ENCODE measurements around the gene GBP1.
"Not testable (repeated sequence)": the region's sequence is repeated elsewhere in the genome, so short reads cannot be mapped to it uniquely, and the experiment has no call there.

The GBP1 gene

DNA sequence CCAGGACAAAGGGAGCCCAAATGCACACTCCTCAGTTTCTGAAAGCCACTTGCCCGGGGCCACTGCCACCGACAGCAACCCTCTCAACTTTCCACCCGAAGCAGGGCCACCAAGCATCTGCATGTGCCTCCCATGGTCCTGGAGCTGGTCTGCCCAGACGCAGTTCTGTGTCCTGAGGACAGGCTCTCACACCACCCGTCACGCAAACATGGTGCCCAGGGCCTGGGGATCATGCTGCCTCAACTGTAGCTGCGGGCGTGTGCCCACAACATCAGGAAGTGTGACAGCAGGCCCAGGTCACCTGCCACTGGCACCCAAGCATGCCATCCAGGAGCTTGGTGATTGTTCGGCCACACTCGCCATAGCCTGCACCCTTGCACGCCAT lies 14.4 kb downstream of the GBP1 start:
- no peak for DNase-seq

DNA sequence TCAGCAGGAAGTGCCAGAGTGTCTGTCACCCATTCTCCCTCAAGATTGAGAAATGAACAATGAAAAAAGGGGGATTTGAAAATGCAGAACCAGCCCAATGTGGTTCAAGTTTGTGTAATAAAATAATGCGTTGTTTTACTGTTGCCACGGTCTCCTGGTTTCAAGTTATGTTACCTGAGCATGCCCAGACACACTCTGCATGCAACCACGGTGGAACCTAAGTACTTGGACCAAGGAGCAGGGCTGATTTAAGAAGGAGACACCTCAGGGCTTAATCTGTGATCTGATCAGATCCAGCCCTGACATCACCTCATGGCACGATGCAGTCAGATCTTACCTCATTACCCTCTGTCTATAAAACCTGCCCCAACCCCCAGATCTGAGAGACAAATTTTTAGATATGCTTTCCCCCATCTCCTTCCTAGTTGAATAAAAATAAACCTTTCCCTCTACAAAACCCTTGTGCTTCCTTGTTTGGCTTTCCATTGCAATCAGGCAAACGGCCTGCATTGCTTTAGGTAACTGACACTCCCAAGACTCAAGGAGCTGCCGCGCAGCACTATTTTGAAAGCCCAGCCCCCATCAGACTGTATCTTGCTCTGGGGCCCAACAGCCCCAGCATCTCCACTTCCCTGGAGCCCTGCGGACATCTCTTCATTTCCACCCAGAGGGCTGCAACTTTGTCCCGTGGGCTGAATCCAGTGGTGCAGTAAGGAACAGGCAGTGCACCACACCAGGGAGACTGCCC lies 14.9 kb downstream of the GBP1 start:
- not testable (repeated sequence) for DNase-seq

DNA sequence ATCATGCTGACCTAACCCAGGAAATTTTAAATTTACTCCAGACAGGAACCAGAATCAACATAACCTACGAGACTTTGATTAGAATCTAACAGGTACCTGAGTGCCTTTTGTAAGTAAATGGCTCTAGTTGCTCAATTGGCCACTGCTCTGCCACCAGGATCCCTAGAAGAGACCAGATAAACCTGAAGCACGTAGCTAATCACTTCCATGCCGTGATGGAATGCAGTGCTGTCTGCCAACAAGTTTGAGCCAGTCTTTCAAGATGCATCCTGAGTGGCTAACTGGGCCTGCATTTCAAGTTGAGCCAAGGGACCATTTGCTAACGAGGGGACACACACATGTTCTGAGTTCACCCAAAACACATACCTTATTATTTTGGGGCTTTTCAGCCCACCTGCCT lies 15.8 kb downstream of the GBP1 start:
- DNase-seq, result not testable (repeated sequence)

DNA sequence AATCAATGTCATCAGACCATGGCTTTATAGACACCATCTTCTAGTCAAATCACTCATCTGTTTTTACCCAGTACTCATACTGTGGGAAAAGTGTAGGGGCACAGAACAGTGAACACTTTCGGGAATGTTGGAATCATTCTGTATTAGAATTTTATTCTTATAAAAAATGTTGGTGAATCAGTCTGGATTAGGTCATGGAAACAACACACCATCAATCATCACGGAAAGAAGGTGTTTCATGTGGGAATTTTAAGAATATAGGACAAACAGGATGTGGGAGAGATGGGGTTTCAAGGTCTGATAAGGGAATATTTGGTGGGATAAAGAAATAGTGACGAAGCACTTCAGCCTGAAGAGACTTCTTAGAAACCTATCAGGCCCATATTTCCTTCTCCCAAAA lies 17.3 kb downstream of the GBP1 start:
- no peak for DNase-seq

DNA sequence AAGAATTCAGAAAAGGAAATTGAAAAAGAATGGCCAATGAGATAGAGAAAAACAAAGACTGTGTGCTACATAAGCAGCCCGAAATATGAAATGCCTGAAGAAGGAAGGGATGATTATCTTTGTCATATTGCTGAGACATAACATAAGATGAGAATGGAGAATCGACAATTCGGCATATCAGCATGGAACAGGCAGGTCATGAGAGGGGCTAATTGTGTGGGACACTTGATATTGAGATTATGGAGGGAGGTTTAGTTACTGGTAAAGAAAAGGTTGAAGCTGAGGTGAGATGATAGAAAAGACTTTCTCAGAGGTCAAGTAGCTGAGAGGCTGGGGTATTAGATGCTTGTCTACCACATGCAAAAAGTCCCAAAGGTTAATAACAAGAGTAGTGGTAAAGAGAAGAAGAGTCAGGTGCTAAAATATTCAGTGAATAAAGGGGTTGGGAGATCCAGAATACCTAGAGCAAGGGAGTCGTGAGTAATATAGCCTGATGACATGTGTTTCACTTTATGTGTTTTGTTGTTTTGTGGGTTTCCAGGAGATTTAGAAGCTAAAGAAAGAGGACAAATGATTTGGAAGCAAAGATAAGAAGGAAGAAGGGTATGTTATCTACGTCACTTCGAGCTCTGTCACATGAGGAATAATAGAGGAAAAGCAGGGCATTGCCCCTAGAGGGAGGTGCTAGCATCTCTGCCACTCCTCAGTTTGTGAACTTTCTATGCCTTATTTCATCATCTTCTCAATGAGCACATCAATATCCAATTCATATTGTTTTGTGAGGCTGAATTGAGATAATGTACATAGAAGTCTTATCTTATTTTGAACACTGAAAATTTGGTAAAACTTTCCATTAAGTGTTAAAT lies 18.5 kb downstream of the GBP1 start:
- not testable (repeated sequence) for DNase-seq

DNA sequence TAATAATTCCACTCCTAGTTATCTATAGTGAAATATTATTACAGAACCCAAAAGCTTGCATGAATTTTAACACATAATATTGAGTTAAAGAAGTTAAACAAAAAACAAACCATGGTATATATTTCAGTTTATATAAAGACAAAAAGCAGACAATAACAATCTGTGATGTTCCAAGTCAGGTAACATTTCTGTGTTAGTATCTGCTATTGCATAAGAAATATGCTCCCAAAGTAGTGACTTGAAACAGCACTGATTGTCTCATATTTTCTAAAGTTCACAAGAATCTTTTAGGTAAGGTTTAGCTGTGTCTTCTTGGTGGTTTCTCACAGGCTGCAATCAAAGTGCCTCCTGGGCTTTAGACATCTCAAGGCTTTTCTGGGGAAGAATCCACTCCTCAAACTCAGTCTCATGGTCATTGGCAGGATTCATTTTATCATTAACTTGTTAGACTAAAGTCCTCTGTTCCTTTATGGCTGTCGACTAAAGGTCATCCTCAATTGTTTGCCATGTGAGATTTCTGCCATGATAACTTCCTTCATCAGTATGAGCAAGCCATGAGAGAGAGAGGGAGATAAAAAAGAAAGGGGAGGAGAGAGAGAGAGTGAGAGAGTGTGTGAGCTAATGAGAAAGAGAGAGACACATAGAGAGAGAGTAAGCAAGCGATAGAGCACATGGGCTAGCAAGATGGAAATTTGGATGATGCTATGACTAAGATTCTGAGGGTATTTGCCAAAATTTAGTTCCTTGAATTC lies 19.9 kb downstream of the GBP1 start:
- DNase-seq, result no peak

DNA sequence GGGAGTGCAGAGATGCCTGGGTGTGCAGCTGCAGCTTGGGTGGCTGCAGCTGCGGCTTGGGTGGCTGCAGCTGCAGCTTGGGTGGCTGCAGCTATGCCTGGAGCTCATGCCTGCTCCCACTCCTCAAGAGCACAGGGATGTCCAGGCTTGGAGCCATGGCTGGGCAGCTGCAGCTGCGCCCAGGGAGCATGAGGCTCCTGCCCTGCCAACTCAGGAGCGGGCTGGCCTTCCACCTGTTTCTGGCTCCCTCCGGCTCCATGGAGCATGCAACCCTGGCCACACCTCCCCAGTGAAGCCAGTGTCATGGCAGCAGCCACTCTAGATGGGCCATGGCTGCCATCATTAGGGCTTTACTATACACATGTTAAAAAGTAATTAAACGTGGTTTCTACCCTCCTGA lies 21.1 kb downstream of the GBP1 start:
- no peak for DNase-seq

DNA sequence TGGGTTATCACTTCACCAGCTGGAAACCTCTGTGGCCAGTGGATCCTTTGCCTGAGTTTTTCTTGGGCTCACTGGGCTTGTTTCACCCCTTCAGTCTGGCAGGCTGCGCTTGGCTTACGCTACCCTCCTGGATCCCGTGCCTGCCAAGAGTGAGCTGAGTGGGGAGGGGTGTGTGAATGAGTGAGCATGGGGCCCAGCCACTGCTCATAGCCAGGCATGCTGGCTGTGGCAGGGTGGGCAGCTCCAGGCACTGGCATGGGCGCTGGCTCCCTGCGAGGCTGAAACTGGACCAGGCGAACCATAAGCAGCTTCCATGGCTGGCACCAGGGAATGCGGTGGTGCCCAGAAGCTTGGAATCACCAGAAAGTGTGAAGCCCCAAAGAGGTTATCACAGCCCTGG lies 22.5 kb downstream of the GBP1 start:
- no peak for DNase-seq

DNA sequence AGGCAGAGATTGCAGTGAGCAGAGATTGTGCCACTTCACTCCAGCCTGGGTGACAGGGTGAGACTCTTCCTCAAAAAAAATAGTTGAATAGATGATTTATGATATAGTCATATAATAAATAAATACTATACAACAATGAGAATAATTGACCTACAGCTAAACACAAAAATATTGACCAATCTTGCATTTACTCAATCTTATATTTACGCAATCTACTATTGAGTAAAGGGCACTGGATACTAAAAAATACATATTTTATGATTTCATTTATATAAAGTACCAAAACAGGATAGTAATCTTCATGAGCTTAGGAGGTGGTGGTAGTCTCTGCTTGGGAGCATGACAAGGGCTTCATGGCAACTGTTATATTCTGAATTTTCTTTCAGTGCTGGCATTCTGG lies 23.3 kb downstream of the GBP1 start:
- no peak for DNase-seq

DNA sequence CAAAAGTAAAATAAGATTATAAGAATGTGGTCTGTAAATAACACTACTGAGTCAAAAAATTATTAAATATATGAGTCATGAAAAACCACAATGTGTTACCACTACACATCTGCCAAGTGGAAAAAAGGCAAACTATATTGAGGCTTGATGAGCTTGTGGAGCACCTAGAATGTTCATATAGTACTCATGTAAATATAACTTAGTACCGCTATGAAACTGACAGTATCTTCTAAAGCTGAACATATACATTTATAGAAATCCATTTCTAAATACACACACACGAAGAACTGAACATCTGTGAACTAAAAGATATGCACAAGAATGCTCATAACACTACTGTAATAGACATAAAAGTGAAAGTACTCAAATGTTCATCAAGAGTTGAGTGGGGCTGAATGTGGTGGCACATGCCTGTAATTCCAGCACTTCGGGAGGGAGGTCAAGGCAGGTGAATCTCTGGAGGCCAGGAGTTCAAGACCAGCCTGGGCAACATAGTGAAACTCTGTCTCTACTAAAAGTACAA lies 23.8 kb downstream of the GBP1 start:
- no peak for DNase-seq

DNA sequence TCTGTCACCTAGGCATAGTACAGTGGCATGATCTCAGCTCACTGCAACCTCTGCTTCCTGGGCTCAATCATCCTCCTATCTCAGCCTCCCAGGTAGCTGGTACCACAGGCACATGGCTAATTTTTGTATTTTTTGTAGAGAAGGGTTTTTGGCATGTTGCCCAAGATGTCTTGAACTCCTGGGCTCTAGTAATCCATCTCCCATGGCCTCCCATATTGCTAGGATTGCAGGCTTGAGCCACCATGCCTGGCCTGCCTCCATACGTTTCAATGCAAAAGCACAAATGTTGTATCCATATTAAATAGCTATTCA lies 24.7 kb downstream of the GBP1 start:
- DNase-seq, result no peak

DNA sequence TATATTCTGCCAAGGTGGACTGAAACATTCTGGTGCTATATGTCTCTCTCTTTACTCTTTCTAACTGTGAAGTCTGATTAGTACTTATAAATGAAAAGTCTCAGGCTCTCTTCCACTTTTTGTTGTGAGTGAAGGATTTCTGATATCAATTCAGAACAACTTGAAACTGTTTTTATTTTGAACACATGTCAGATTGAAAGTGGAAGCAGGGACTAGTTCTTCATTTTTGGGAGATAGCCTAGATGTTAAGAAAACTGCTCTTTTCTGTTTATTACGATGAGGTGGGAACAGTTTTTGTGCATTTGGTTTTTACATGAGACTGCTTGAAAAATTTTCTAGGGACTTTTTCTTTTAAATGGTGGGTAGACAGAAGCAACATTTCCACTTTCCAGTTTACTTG lies 27.8 kb downstream of the GBP1 start:
- DNase-seq, result no peak

DNA sequence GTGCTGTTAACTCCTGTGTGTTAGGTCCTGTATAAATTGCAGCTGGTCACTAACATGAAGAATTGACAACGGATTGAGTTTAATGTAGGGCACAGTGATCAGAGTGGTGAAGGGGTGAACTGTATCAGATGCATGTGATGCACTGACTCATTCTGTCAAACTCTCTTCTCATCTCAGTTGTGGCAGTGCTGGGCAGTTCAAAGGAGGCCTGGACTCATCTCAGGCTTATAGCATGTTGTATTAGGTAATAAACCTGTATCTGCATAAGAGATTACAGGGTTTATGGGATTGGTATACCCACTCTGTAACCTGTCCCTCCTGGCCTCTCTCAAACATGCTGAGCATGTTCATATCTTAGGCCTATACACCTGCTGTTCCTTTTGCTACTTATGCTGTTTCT lies 29.9 kb downstream of the GBP1 start:
- DNase-seq, result no peak

DNA sequence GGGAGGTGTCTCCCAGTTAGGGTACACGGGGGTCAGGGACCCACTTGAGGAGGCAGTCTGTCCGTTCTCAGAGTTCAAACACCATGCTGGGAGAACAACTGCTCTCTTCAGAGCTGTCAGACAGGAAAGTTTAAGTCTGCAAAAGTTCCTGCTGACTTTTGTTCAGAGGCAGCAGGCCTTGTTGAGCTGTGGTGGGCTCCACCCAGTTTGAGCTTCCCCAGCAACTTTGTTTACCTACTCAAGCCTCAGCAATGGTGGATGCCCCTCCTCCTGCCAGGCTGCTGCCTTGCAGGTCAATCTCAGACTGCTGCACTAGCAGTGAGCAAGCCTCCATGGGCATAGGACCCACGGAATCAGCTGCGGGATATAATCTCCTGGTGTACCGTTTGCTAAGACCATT lies 31.0 kb downstream of the GBP1 start:
- DNase-seq, result not testable (repeated sequence)

DNA sequence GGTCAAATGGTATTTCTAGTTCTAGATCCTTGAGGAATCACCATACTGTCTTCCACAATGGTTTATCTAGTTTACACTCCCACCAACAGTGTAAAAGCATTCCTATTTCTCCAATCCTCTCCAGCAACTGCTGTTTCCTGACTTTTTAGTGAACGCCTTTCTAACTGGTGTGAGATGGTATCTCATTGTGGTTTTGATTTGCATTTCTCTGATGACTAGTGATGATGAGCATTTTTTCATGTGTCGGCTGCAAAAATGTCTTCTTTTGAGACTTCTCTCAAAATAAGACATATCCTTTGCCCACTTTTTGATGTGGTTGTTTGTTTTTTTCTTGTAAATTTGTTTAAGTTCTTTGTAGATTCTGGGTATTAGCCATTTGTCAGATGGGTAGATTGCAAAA lies 36.0 kb downstream of the GBP1 start:
- not testable (repeated sequence) for DNase-seq

DNA sequence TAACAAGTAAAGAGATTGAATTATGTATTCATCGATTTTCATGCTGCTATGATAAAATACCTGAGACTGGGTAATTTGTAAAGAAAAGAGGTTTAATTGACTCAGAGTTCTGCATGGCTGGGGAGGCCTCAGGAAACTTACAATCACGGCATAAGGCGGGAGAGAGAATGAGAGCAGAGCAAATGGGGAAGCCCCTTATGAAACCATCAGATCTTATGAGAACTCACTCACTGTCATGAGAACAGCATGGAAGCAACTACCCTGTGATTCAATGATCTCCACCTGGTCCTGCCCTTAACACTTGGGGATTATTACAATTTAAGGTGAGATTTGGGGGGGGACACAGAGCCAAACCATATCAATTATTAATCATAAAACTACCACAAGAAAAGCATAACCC lies 39.1 kb downstream of the GBP1 start:
- no peak for DNase-seq

DNA sequence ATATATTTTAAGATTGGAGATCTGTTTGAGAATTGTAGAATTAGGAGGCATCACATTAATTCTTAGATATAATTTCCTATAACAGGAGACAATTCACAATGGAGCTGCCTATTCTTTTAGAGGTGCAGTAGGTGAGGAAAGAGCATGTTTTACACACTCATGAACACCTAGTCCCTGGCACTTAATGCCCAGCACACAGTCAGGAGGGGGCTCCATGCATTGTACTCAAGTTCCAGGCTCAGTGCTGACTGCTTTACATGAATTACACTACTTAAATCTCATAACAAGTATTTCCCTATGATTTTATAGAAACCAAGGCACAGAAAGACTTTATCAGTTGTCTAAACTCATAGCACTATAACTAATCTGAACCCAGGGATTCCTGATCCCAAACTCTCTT lies 42.0 kb downstream of the GBP1 start:
- no peak for DNase-seq

DNA sequence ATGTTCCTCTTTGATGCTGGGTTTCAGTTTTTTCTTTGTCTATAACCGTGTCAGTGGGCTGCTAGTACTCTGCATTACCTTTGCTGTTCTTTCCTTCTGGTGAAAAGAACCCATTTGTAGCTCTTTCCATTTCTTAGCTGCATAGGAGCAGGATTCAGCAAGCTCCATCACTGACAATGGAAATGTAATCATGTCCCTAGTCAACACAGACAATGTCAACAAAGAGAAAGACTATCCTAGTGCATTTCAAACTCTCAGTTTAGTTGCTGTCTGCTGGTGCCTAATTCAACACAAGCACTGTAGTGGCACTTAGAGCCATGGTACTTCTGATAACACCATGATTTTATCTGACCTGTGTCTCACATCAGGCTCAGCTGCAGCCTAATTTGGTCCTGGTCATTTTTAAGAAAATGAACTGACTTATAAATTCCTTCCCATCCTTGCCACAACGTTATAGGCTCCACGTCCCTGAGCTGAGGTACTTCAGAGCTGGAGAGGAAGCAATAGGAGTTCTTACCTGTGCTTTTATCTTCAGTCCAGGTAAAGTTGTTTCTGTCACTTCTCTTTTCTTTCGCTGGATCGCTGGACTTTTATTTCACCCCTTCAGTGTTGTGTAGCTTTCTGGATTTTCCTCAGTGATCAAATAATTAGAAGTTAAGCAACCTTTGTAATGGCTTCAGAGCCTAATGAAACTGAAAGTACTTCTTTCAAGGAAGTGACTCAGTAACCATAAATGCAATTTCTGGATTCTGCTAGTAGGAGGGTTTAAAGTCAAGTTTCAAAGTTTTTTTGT lies 42.6 kb downstream of the GBP1 start, which contains the start of gene GBP3:
TSS of gene GBP3 (minus strand) at position 700 of the 793 bp plus-strand sequence. CDS start 2,145 bp downstream, outside the sequence.
- no peak for DNase-seq

DNA sequence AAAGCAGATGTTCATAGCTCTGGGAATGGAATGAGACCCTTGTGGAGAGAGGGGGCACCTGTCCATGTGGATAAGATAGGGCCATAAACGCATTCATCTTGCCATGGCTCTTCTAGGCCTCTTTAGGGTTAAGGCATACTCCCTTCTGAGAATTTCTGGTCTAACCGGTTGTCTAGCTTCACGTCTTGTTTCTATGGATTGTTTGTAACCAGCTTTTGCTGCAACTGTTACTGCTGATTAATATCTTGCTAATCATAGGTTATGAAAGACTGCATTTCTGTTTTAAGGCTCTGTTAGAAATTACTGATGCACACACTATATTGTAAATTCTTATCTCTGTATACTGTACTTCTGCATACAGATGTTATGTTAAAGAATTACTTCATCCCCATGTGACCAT lies 46.7 kb downstream of the GBP1 start:
- not testable (repeated sequence) for DNase-seq

DNA sequence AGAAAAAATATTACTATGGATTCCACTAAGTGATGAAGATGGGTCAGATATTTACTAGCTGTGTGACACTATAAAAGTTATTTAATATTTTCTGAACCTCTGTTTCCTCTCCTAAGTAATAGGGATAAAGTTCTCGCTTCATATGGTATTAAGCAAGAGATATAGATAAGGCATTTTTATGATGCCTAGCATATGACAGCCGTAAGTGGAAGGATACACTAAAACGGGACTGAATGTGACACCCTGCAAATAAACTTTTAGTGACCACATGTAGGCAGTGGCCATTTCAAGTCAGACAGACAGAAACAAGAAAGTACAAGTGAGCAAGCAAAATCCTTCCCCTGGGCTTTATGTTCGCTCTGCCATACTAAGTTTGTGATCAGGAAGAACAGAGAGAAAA lies 56.5 kb downstream of the GBP1 start:
- no peak for DNase-seq

DNA sequence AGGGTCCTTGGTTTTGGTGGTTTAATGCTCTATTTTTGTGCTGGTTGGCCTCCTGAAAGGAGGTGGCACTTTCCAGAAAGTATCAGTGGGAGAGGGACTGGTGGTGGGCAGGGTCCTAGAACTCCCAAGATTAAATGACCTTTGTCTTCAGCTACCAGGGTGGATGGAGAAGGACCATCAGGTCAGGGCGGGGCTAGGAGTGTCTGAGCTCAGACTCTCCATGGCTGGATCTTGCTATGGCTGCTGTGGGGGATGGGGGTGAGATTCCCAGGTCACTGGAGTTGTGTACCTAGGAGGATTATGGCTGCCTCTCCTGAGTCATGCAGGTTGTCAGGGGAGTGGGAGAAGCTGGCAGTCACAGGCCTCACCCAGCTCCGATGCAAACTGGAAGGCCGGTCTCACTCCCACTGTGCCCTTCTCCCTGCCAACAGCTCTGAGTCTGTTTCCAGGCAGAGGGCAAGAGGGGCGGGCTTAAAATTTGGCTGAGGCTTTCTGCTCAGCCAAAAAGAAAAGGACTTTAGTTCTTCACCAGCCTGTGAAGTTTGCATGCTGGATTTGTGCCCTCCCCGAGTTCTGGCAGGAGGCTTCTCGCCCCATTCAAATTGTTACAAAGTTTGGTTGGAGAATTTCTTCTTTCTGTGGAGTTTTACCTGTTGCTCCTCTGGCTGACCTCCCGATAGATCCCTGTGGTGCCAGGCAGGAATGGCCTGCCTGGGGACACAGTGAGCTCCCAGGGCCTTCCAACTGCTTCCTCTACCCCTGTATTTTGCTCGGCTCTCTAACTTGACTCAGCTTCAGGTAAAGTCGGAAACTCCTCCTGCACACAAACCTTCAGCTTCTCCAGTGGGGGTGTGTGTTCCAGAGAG lies 59.5 kb downstream of the GBP1 start:
- DNase-seq, result no peak
